Measurements from ENCODE around the gene LCN6.

DNA sequence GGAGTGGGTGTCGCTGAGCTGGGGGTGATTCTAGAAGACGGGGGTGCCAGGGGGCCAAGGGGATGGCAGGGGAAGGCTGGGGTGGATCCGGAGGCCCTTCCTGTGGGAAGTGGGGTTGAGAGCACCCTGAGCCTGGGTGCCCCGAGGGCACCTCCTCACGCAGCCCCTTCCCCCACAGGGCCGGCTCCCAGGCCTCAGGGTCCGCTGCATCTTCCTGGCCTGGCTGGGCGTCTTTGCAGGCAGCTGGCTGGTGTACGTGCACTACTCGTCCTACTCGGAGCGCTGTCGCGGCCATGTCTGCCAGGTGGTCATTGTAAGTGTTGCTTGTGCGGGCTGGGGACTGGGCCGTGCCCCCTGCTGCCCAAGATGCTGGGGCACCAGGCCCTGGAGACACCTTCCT, 30.9 kb downstream of the LCN6 start:
- TF ChIP-seq, protein P1, sequence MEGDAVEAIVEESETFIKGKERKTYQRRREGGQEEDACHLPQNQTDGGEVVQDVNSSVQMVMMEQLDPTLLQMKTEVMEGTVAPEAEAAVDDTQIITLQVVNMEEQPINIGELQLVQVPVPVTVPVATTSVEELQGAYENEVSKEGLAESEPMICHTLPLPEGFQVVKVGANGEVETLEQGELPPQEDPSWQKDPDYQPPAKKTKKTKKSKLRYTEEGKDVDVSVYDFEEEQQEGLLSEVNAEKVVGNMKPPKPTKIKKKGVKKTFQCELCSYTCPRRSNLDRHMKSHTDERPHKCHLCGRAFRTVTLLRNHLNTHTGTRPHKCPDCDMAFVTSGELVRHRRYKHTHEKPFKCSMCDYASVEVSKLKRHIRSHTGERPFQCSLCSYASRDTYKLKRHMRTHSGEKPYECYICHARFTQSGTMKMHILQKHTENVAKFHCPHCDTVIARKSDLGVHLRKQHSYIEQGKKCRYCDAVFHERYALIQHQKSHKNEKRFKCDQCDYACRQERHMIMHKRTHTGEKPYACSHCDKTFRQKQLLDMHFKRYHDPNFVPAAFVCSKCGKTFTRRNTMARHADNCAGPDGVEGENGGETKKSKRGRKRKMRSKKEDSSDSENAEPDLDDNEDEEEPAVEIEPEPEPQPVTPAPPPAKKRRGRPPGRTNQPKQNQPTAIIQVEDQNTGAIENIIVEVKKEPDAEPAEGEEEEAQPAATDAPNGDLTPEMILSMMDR (IDR thresholded peaks at IDR 0.05) = no peak
- no peak for TF ChIP-seq POLR2A (IDR thresholded peaks at IDR 0.05)
